MM.1S (cell line): Measurements from ENCODE around the gene LSR.

ENCODE experiments used
- DNase-seq: peaks from one replicate; pipeline ENCODE4 v3.0.0-alpha.2; 2015
- H2AFZ ChIP-seq: fragments of 300-600 bp; sonication (generic); 2 replicates; pipeline ENCODE4 v1.6.0; 2016; ENCODE audit warnings: antibody characterized with exemption, low read length
- H3F3A ChIP-seq: fragments of 300-600 bp; sonication (generic); 2 replicates; pipeline ENCODE4 v1.6.1; 2016; ENCODE audit warnings: mild to moderate bottlenecking, antibody characterized with exemption, low read length, moderate library complexity, mixed read lengths; ENCODE audit not compliant: insufficient read depth
- H3K27ac ChIP-seq: fragments of 300-600 bp; sonication (generic); 2 replicates; pipeline ENCODE4 v1.5.1; 2016; ENCODE audit warnings: mild to moderate bottlenecking, low read length
- H3K27me3 ChIP-seq: fragments of 300-600 bp; sonication (generic); replicated peaks from 2 replicates; pipeline ENCODE4 v1.6.0; 2016; ENCODE audit warnings: low read length; ENCODE audit not compliant: insufficient read depth
- H3K36me3 ChIP-seq: fragments of 300-600 bp; sonication (generic); replicated peaks from 2 replicates; pipeline ENCODE4 v1.6.1; 2016; ENCODE audit warnings: mild to moderate bottlenecking, low read length, mixed read lengths; ENCODE audit not compliant: insufficient read depth
- H3K4me1 ChIP-seq: fragments of 300-600 bp; sonication (generic); 2 replicates; pipeline ENCODE4 v1.6.1; 2016; ENCODE audit warnings: low read length, mixed read lengths
- H3K4me2 ChIP-seq: fragments of 300-600 bp; sonication (generic); 2 replicates; pipeline ENCODE4 v1.6.0; 2016; ENCODE audit warnings: low read depth, low read length
- H3K4me3 ChIP-seq: fragments of 300-600 bp; sonication (generic); 2 replicates; pipeline ENCODE4 v1.5.1; 2016; ENCODE audit warnings: low read length, mixed read lengths
- H3K79me2 ChIP-seq: fragments of 300-600 bp; sonication (generic); 2 replicates; pipeline ENCODE4 v1.6.1; 2016; ENCODE audit warnings: mixed run types, low read length, mixed read lengths
- H3K9ac ChIP-seq: fragments of 300-600 bp; sonication (generic); 2 replicates; pipeline ENCODE4 v1.6.1; 2016; ENCODE audit warnings: low read length, mixed read lengths
- H3K9me2 ChIP-seq: fragments of 300-600 bp; sonication (generic); replicated peaks from 2 replicates; pipeline ENCODE4 v1.6.1; 2016; ENCODE audit warnings: mild to moderate bottlenecking, low read length, mixed read lengths; ENCODE audit not compliant: insufficient read depth
- H3K9me3 ChIP-seq: fragments of 300-600 bp; sonication (generic); replicated peaks from 2 replicates; pipeline ENCODE4 v1.6.1; 2016; ENCODE audit warnings: mild to moderate bottlenecking, low read length, mixed read lengths; ENCODE audit not compliant: insufficient read depth
- H4K20me1 ChIP-seq: fragments of 300-600 bp; sonication (generic); 2 replicates; pipeline ENCODE4 v1.6.1; 2016; ENCODE audit warnings: mild to moderate bottlenecking, low read length, moderate library complexity, mixed read lengths; ENCODE audit not compliant: insufficient read depth
- CTCF ChIP-seq: fragments of 300-600 bp; sonication (generic); IDR thresholded peaks from 2 replicates; pipeline ENCODE4 v1.5.1; 2016; ENCODE audit warnings: antibody characterized with exemption, low read length, mixed read lengths
- EZH2 ChIP-seq: fragments of 300-600 bp; sonication (generic); optimal IDR thresholded peaks from 2 replicates; pipeline ENCODE3; 2017; ENCODE audit warnings: low read depth, mild to moderate bottlenecking, antibody characterized with exemption, low read length, mixed read lengths
- EZH2phosphoT487 ChIP-seq: fragments of 300-600 bp; sonication (generic); IDR thresholded peaks from 2 replicates; pipeline ENCODE4 v1.6.1; 2018; ENCODE audit warnings: antibody characterized with exemption, low read length

The LSR gene

GRCh38 chr19:35287713-35288112 lies 38.9 kb downstream of the LSR start:
- no peaks in the 10 kb centered on the region for H3K79me2 ChIP-seq
- H4K20me1 ChIP-seq, result no peaks in the 10 kb centered on the region
- H3F3A ChIP-seq, result no peaks in the 10 kb centered on the region
- no peaks in the 10 kb centered on the region for H3K9me3 ChIP-seq
- H3K27ac ChIP-seq, result no peak overlapping the region
- H3K9me2 ChIP-seq, result no peaks in the 10 kb centered on the region
- H3K27me3 ChIP-seq, result peaks cover 57% of the 10 kb centered on the region
- no peak overlapping the region for H2AFZ ChIP-seq
- TF ChIP-seq EZH2phosphoT487 (no peak), CTCF (no peak)
- peak; percentile 1 for DNase-seq
- no peaks in the 10 kb centered on the region for H3K4me1 ChIP-seq
- no peak overlapping the region for H3K9ac ChIP-seq
- no peak overlapping the region for H3K4me3 ChIP-seq
- H3K36me3 ChIP-seq, result no peaks in the 10 kb centered on the region
- no peak overlapping the region for H3K4me2 ChIP-seq

DNA sequence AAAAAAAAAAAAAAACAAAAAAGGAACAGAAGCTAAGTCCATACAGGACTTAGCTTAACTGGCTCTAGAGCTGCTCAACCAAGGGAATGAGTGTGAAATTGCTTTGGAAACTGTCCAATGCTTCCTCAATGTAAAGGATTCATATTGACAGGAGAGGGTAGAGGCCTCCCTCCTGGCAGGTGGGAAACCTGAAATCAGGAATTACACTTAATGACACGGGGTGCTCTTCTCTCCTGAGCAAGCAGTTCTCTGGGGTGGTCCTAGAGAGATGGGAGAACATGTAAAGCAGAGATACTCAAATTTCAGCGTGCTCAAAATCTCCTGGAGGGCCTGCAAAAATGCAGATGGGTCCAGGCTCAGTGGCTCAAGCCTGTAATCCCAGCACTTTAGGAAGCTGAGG lies 39.5 kb downstream of the LSR start:
- H3K4me1 ChIP-seq, result no peaks in the 10 kb centered on the region
- no peak overlapping the region for H3K27ac ChIP-seq
- no peak overlapping the region for H3K4me2 ChIP-seq

GRCh38 chr19:35288906-35289305 lies 40.1 kb downstream of the LSR start:
- no peak overlapping the region for H3K4me3 ChIP-seq

More for the DNA sequence above, 39.5 kb downstream of the LSR start:
- no peak overlapping the region for H3K4me3 ChIP-seq
- H3F3A ChIP-seq, result no peaks in the 10 kb centered on the region
- no peaks in the 10 kb centered on the region for H4K20me1 ChIP-seq
- H3K36me3 ChIP-seq, result no peaks in the 10 kb centered on the region
- H3K9me3 ChIP-seq, result no peaks in the 10 kb centered on the region
- peaks cover 59% of the 10 kb centered on the region for H3K27me3 ChIP-seq
- no peaks in the 10 kb centered on the region for H3K79me2 ChIP-seq
- TF ChIP-seq CTCF (no peak), EZH2phosphoT487 (no peak), EZH2 (no peak)
- H3K9me2 ChIP-seq, result no peaks in the 10 kb centered on the region
- no peak overlapping the region for H2AFZ ChIP-seq
- H3K9ac ChIP-seq, result no peak overlapping the region
- no peak for DNase-seq

More at GRCh38 chr19:35288906-35289305, 40.1 kb downstream of the LSR start:
- no peak for DNase-seq
- Histone ChIP-seq H4K20me1 (no peaks in the 10 kb centered on the region), H3K36me3 (no peaks in the 10 kb centered on the region), H3K9me2 (no peaks in the 10 kb centered on the region), H3K4me2 (no peak overlapping the region), H2AFZ (no peak overlapping the region), H3K9me3 (no peaks in the 10 kb centered on the region), H3K4me1 (no peaks in the 10 kb centered on the region), H3K9ac (no peak overlapping the region), H3F3A (no peaks in the 10 kb centered on the region), H3K79me2 (no peaks in the 10 kb centered on the region), H3K27me3 (peaks cover 57% of the 10 kb centered on the region), H3K27ac (no peak overlapping the region)
- TF ChIP-seq CTCF (no peak), EZH2phosphoT487 (no peak), EZH2 (no peak)
